Dermis microvascular lymphatic vessel endothelial cell (primary cell): ENCODE measurements around the gene SIN3B. TPM values are rescaled to one million over a fixed set of nuclear protein-coding genes. Genes with fewer than 3 reads are reported as not detected.

Experiments
- DNase-seq, 2 donors: peaks; one replicate each; pipeline versions ENCODE4 v3.0.0 to v3.0.0-alpha.2; 2010; ENCODE audit warnings: low read depth in 2 of 2
- total RNA-seq: library from RNA; depleted of rRNA; stranded (reverse); fragments of >200 nt; gene quantifications from 2 replicates; pipeline ENCODE4 v1.2.1, GENCODE V29; 2014

The SIN3B gene
- total RNA-seq, 1 donor from 2014 or later: 14.4 TPM

DNA sequence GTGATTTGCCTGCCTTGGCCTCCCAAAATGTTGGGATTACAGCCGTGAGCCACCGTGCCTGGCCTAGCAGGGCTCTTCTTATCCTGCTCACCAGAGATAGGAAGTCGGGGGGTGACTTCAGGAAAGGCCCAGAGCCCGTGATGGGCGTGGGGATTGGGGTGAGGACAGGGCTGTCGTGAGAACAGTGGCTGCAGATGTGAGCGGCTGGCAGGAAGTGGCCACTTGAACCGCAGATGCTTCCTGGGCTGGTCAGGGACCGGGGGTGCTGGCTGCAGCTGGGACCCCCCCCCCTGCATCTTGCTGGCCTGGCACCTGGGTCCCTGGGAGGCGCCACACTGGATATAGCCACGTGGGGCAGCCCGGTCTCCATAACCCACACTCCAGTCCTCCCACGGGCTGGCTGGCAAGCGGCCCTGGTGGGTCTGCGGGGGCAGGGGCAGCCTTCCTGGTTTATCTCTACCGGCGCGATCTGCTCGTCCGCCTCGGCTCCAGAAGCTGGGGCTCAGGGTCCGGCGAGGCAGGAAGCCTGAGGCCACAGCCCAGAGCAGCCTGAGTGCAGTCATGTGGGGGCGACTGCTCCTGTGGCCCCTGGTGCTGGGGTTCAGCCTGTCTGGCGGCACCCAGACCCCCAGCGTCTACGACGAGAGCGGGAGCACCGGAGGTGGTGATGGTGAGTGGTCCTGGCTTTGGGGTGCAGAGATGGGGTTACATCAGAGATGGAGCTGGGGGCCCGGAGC, 59.6 kb downstream of the SIN3B start, which contains the start of gene F2RL3:
Gene F2RL3 (plus strand): TSS at position 371 of the 737 bp plus-strand sequence. CDS start 191 bp downstream, at position 562.
- peak; percentile 85 for DNase-seq

- DNase-seq: peak in 1 of 2 donors; percentile 51
These were observed 60.2 kb downstream of the SIN3B start for GRCh38 chr19:16889366-16889882.

DNA sequence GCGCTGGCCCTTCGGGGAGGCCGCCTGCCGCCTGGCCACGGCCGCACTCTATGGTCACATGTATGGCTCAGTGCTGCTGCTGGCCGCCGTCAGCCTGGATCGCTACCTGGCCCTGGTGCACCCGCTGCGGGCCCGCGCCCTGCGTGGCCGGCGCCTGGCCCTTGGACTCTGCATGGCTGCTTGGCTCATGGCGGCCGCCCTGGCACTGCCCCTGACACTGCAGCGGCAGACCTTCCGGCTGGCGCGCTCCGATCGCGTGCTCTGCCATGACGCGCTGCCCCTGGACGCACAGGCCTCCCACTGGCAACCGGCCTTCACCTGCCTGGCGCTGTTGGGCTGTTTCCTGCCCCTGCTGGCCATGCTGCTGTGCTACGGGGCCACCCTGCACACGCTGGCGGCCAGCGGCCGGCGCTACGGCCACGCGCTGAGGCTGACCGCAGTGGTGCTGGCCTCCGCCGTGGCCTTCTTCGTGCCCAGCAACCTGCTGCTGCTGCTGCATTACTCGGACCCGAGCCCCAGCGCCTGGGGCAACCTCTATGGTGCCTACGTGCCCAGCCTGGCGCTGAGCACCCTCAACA, 60.8 kb downstream of the SIN3B start:
- DNase-seq: peak; percentile 38 to 61

GRCh38 chr19:16890461-16891184, 61.4 kb downstream of the SIN3B start:
- no peak for DNase-seq

DNA sequence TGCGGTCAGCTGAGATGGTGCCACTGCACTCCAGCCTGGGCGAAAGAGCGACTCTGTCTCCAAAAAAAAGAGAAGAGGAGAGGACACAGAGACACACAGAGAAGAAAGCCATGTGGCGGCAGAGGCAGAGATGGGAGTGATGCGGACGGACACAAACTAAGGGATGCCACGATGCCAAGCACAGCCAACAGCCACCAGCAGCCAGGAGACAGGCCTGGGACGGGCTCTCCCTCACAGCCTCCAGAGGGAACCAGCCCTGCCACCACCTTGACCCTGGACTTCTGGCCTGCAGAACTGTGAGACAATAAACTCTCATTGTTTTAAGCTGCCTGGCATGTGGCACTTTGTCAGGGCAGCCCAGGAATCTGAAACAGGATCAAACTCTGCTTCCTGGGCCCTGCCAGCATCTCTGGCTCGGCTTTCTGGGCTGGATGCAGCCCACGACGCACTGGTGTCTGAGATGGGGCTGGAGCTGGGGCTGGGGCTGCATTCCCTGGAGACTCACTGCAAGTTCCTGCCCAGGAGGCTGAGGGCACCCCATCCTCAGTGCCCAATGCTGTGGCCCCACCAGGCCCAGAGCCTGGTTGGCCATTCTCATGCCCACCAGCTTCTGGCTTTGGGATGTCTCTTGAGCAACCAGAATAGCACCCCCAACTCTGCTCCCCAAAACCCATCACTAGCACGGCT, 62.6 kb downstream of the SIN3B start:
- no peak for DNase-seq

GRCh38 chr19:16892436-16892835, 63.2 kb downstream of the SIN3B start:
- no peak for DNase-seq

DNA sequence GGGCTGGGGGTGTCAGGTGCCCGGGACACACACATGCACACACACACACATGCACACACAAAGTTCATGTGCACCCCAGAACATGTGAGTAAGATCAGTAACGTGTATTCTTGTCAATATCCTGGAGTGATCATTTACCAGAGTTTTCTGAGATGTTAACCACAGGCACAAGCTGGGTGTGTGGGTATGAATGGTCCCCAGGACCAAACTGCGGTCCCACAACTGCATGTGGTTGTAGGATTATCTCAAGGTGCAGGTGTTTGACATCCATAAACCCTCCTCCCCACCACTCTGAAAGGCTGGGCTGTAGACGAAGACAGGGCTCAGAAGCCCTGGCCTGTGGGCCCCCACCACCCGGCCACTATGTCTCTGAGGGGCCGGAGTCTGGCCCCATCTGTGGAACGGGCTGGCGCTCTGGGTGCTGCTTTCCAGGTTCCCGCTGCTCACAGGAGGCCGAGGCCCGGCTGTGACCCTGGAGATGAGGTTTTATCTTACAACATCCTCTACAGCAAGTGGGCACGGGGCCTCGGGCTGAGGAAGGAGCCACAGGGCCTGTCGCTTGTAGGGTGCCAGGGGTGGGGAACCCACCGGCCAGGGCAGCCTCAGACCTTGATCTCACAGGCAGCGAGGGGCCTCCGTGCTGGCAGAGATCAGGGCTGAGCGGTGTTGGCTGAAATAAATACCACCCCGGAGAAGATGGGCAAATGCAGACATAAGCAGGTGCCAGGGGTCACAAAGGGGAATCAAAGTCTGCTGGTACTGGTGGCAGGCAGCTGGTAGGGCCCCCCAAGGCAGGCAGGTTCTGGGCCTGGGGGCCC, 63.9 kb downstream of the SIN3B start:
- DNase-seq: no peak

GRCh38 chr19:16893686-16893989, 64.4 kb downstream of the SIN3B start:
- peak in 1 of 2 donors; percentile 45 for DNase-seq

- no peak for DNase-seq
These were observed 64.9 kb downstream of the SIN3B start for GRCh38 chr19:16894080-16894479.

- peak in 1 of 2 donors; percentile 12 for DNase-seq
These were observed 66.4 kb downstream of the SIN3B start for GRCh38 chr19:16895467-16896145.

DNA sequence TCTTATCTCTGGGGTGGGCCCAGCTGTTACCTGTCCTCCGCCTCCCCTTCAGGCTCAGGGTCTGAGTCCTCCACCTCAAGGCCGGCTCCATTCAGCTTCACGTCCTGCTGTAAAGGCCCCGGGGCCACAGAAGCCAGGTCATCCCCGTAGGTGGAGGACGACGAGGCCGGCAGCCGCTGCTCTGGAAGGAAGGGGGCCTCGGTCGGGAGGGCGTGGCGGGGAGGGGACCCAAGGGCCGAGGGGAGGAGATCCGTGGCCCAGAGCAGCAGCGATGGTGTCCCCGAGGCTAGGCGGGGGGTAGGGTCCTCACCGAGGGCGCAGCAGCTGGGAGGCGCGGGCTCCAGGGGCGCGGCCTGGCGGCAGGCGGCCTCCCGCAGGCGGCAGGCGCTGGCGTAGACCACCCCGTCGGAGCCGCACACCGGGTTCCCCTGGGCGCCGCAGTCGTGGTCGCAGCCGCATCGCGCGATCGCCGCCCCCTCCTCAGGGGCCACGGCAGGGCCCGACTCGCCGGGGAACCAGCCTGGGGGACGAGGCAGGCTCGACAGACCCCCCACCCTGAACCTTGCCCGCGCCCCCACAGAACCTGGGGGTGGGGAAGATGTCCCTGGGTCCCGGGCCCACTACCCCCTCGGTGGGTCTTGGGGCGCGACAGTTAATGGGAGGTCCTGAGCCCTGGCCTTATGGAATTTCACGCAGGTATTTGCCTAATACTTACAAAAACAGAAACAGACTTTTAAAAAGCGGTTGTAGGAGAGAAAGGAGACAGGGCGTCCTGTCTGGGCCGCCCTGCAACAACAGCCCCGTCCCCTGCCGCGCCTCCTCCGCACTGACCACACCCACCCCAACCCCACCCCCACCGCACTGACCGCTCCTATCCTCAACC, 67.2 kb downstream of the SIN3B start:
- DNase-seq: no peak

- DNase-seq: peak; percentile 95 to 99
These were observed 68.0 kb downstream of the SIN3B start for GRCh38 chr19:16897029-16897855.

- DNase-seq: no peak
These were observed 68.6 kb downstream of the SIN3B start for GRCh38 chr19:16897856-16898161.

- DNase-seq: no peak
These were observed 69.3 kb downstream of the SIN3B start for GRCh38 chr19:16898361-16899015.

GRCh38 chr19:16899566-16900075, 70.4 kb downstream of the SIN3B start:
- peak in 1 of 2 donors; percentile 65 for DNase-seq

DNA sequence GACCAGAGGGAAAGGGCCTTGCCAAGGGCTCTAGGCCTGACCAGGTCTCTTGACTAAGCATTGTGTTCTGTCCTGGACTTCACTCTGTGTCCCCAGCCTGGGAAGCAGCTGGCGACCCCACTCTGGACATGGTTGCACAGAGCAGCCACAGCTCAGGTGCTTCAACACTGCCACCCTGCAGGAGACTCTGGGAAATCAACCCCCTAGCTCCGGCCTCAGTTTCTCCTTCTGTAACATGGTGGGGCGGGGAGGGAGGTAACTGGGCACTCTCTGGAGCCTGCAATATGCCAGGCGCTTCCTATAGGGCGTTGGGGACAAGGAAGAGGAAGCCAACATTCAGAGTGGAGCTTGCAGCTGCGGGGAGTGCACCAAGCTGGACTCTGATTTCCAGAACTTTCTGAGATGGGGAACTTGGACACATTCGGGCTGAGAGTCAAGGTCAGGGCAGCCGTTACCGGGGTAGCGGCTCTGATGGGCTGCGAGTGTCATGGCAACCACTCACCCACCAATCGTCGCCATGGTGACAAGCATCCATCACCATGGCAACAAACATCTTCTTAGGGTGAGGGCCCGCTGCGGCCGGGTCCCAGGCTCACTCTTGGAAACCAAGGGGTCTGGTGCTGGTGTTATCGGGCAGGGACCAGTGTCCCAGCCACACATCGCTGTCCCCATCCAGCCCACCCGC, 72.4 kb downstream of the SIN3B start:
- no peak for DNase-seq

- DNase-seq: no peak
These were observed 73.3 kb downstream of the SIN3B start for GRCh38 chr19:16902545-16902944.
